ENCODE measurements around the gene DYSF.

DNA sequence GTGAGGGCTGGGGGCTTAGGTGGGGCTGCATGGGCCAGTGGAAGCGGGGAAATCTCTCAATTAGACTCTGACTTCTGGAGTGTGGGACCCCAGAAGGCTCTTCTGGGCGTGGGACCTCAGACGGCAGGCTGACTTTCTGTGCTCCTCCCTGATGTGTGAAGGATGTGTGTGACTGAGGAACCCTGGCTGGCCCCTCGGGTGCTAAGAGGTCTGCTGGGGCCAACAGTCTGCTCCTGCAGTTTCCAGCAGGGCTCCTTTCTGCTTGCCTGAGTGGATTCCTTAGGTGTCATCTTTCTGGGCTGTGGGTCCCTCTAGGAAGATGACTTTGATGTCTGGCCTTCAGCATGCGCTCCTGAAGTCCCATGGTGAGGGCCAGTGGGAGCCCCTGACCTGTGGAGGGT, 167.5 kb downstream of the DYSF start:
- TF ChIP-seq, protein P1, sequence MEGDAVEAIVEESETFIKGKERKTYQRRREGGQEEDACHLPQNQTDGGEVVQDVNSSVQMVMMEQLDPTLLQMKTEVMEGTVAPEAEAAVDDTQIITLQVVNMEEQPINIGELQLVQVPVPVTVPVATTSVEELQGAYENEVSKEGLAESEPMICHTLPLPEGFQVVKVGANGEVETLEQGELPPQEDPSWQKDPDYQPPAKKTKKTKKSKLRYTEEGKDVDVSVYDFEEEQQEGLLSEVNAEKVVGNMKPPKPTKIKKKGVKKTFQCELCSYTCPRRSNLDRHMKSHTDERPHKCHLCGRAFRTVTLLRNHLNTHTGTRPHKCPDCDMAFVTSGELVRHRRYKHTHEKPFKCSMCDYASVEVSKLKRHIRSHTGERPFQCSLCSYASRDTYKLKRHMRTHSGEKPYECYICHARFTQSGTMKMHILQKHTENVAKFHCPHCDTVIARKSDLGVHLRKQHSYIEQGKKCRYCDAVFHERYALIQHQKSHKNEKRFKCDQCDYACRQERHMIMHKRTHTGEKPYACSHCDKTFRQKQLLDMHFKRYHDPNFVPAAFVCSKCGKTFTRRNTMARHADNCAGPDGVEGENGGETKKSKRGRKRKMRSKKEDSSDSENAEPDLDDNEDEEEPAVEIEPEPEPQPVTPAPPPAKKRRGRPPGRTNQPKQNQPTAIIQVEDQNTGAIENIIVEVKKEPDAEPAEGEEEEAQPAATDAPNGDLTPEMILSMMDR (IDR thresholded peaks at IDR 0.05; ENCODE audit: low read length), result no peak
- TF ChIP-seq EZH2 (optimal IDR thresholded peaks at IDR 0.05; ENCODE audit: low read depth, low read length), result no peak
